Panc1 (cell line): Measurements from ENCODE around the gene OR5I1.

Experiments used
- POLR2AphosphoS5 ChIP-seq: IDR thresholded peaks from 2 replicates; pipeline ENCODE4 v1.6.1; 2012; ENCODE audit warnings: mild to moderate bottlenecking, low read depth, low read length, moderate library complexity
- SIN3A ChIP-seq: IDR thresholded peaks from 2 replicates; pipeline ENCODE4 v1.6.1; 2012; ENCODE audit warnings: low read depth, mild to moderate bottlenecking, low read length, moderate library complexity, borderline replicate concordance; ENCODE audit not compliant: insufficient read depth
- TF ChIP-seq, protein P1 (sequence below): fragments of 450-650 bp; IDR thresholded peaks from 2 replicates; pipeline ENCODE4 v1.5.1; 2017; ENCODE audit warnings: mild to moderate bottlenecking

DNA sequence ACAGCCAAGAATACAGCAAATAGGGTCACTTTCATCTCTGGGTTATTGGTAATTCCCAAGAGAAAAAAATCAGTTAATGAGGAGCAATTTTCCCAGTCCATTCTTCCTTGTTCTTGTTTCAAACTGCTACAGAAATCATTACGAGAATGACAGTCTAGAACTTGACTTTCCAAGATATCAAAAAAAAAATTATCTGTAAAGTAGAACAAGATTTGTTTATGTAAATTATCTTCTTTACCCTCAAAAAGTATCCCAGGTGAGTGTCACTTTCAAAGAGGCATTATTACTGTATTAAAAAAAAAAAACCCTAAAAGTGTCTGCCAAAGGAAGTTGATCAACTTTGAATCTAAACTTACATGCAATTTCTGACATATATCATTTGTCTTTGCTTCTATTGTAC, 21.7 kb downstream of the OR5I1 start, which contains the start of gene OR5W2:
- TF ChIP-seq, protein P1, sequence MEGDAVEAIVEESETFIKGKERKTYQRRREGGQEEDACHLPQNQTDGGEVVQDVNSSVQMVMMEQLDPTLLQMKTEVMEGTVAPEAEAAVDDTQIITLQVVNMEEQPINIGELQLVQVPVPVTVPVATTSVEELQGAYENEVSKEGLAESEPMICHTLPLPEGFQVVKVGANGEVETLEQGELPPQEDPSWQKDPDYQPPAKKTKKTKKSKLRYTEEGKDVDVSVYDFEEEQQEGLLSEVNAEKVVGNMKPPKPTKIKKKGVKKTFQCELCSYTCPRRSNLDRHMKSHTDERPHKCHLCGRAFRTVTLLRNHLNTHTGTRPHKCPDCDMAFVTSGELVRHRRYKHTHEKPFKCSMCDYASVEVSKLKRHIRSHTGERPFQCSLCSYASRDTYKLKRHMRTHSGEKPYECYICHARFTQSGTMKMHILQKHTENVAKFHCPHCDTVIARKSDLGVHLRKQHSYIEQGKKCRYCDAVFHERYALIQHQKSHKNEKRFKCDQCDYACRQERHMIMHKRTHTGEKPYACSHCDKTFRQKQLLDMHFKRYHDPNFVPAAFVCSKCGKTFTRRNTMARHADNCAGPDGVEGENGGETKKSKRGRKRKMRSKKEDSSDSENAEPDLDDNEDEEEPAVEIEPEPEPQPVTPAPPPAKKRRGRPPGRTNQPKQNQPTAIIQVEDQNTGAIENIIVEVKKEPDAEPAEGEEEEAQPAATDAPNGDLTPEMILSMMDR = no peak
- TF ChIP-seq POLR2AphosphoS5 (no peak), SIN3A (no peak)
